HG02610 (cell line): ENCODE results near the gene GPSM1.

Experiments used
- ATAC-seq: cut with Tn5 transposase; IDR thresholded peaks from one replicate; pipeline ENCODE4 v1.9.1; 2021; ENCODE audit warnings: mild to moderate bottlenecking, moderate library complexity; ENCODE audit not compliant: unreplicated experiment

GPSM1 gene

GRCh38 chr9:136331030-136331429 is 3.7 kb downstream of the GPSM1 start:
- no peak for ATAC-seq

GRCh38 chr9:136331556-136332481 is 4.5 kb downstream of the GPSM1 start:
- ATAC-seq, result no peak

DNA sequence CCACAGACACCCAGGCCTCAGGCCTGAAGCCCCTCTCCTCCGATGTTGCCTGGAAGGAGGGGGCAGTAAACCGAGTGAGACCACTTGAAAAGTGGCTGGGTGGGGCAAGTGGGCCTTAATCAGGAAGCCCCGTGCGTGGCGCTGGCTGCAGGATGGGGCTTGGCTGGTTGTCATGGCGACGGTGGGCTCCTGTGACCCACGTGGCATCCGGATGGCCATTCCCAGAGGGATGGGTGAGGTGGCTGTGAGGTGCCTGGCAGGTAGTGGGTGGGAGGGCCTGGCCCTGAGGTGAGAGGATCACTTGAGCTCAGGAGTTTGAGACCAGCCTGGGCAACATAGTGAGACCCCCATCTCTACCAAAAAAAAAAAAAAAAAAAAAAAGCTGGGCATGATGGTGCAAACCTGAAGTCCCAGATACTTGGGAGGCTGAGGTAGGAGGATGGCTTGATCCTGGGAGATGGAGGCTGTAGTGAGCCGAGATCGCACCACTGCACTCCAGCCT is 5.2 kb downstream of the GPSM1 start:
- no peak for ATAC-seq

- no peak for ATAC-seq
Measured at GRCh38 chr9:136333045-136333444, 5.7 kb downstream of the GPSM1 start.

DNA sequence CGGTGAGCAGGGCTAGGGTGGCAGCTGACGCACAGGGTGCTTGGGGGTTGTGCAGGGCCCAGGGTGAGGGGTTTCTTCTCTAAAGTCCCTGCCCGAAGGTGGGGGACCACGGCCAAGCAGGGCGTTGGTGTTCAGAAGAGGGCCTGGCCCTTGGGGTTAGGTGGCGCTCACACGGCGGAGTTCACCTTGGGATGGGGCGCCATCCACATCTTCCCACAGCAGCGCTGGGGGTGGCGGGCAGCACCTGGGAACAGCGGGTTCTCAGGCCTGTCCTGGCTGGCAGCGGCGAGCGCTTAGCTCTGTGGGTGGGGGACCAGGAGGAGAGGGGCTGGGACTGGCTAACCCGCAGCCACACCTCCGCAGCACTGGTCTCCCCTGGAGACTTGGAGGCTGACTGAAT is 6.1 kb downstream of the GPSM1 start:
- no peak for ATAC-seq

DNA sequence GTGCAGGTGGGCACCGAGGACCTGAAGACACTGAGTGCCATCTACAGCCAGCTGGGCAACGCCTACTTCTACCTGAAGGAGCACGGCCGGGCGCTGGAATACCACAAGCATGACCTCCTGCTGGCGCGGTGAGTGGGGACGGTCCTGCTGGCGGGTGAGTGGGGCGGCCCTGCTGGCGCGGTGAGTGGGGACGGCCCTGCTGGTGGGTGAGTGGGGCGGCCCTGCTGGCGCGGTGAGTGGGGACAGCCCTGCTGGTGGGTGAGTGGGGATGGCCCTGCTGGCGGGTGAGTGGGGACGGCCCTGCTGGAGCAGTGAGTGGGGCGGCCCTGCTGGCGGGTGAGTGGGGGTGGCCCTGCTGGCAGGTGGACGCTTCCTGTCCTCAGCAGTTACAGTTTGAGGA is 7.2 kb downstream of the GPSM1 start:
- no peak for ATAC-seq

DNA sequence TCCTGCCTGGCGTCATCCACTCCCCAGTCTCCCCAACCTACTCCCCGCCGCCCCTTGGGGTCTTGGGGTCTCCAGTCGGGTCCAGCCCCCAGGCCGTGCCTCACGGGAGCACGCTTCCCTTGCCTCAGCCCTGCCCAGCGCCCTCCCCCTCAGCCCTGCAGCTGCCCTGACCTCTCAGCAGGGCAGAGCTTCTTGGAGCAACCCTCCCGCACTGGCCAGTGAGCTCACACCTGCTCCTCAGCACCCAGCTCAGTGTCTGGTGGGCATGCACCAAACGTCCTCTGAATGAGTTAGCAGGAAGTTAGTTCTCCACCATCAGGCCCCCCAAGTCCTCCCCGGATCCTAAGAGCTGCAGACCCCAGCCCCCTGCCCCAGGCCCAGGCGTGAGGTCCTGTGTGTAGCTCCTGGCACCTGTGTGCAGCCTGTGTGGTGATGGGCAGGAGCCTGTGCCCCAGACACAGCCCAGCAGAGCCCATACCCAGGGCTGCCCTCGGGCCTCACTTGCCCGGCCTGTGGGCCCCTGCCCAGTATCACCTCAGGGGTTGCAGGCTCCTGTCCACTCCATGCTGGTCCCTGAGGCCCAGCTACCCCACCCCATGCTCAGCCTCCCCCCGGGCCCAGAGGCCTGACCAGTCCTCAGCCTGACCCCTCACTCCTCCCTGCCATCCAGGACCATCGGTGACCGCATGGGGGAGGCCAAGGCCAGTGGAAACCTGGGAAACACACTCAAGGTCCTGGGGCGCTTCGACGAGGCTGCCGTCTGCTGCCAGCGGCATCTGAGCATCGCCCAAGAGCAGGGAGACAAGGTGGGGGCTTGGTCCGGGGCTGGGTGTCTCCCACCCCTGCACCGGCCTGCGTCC is 8.2 kb downstream of the GPSM1 start:
- no peak for ATAC-seq

- ATAC-seq, result no peak
Measured at GRCh38 chr9:136336156-136336870, 9.0 kb downstream of the GPSM1 start.

DNA sequence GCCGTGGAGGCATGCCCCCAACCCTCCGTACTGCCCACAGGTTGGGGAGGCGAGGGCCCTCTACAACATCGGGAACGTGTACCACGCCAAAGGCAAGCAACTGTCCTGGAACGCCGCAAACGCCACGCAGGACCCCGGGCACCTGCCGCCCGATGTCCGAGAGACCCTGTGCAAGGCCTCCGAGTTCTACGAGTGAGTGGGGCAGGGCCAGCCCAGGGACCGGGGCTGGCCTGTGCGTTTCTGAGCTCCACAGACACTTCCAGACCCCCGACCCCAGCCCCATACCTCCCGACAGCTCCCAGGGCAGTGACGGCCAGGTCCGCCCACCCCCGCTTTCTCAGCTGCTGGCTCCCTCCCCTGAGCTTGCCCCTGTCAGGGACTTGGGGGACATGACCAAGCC is 9.5 kb downstream of the GPSM1 start:
- no peak for ATAC-seq

DNA sequence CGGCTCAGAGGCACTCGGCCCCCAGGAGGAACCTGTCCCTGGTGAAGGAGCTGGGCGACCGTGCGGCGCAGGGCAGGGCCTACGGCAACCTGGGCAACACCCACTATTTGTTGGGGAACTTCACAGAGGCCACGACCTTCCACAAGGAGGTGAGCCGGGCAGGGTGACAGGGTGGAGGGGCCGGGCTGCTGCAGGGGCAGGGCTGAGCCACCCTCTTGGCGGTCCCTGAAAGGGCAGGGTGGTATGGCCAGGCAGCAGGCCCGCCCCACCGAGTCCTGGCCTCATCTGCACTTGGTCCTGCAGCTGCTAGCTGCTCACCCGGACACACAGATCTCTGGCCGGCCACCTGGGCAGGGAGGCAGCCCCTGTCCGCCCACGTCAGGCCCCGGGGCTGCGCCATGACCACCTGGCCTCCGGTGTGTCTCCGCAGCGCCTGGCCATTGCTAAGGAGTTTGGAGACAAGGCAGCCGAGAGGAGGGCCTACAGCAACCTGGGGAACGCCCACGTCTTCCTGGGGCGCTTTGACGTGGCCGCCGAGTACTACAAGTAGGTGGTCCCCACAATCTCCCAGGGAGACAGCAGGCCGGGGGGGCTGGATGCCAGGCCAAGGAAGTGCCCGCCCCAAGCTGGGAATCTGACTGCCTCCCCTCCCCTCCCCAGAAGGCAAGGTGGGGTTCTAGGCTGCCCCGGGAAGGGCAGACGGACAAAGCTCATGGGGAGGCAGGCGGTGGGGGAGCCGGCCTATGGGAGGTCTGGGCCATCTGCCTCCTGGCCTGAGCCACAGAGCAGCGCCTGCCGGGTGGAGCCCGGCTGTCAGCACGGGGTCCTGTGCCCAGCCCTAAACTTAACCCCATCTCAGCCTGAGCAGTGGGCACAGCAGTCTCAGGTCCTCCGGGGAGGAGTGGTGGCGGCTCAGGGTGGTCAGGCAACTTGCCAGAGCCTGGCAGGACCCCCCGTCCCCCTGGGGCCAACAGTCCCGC is 10.4 kb downstream of the GPSM1 start:
- ATAC-seq, result no peak

GRCh38 chr9:136338511-136338910 is 11.2 kb downstream of the GPSM1 start:
- ATAC-seq, result no peak

- ATAC-seq, result no peak
Measured at GRCh38 chr9:136339173-136339957, 12.0 kb downstream of the GPSM1 start.

DNA sequence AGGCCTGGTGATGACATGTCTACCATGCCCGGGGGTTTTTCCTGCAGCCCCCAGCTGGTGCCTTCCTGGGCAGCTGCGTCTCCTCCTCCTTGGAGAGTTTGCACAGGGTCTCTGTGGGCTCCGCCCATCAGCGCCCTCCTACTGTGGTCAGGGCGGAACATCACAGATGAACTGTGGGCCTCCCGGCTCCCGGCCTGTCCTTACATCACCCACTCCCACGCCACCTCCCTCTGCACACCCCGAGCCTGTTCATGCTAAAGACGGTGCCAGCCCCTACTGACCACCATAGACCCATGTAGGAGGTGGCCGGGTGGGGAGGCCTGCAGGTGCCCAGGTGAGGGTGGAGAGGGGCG is 12.6 kb downstream of the GPSM1 start:
- ATAC-seq, result no peak

DNA sequence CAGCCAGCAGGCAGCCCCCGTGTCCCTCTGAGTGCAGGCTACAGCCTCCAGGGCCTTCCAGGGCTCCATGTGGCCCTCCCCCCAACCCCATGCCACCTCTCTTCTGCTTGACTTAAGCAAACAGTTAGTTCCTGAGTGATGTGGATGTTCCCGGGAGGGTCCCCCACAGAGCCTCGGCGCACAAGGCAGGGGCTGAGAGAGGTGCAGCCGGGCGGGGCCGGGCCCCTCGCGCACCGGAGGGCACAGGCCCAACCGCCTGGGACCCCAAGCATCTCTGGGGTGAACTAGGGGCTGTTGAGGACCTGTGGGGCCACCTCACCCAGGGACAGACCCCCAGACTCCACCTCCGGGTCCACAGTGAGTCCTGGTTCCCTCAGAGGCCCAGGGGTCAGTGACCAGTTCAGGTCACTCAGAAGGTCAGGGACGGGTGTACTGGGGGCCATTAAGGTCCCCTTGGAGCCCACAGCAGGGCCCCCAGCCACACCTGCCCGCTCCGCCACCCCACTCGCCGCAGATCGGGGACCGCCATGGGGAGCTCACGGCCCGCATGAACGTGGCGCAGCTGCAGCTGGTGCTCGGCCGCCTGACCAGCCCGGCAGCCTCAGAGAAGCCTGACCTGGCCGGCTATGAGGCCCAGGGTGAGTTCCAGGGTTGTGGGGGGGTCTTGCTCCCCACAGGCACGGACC is 13.2 kb downstream of the GPSM1 start:
- ATAC-seq, result no peak

DNA sequence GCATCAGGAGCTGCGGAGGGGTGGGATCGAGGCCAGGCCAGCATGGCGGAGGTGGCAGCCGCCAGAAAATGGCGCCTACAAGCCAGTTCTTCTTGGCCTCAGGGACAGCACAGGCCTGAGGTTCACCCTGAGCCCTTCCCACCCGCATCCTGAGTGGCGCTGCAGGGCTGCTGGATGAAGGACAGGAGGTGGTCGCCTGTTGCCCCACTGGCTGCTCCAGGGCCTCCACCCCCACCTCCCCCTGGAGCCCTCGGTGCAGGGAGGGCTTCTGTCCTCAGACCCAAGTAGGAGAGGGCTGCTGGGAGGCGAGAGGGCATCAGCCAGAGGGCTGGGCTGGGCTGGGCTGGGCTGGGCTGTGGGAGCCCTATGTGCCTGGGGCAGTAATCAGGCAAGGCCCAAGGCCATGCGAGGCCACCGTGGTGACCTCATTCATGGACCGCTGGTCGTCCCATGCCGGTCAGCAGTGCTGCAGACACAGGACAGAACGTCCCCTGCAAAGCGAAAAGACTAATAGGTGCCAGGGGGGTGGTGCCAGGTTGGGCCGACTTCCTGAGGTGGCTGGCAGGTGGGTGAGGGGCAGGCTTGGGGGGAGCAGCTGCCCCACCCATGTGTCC is 13.8 kb downstream of the GPSM1 start:
- no peak for ATAC-seq

- no peak for ATAC-seq
Measured at GRCh38 chr9:136341769-136342168, 14.4 kb downstream of the GPSM1 start.

DNA sequence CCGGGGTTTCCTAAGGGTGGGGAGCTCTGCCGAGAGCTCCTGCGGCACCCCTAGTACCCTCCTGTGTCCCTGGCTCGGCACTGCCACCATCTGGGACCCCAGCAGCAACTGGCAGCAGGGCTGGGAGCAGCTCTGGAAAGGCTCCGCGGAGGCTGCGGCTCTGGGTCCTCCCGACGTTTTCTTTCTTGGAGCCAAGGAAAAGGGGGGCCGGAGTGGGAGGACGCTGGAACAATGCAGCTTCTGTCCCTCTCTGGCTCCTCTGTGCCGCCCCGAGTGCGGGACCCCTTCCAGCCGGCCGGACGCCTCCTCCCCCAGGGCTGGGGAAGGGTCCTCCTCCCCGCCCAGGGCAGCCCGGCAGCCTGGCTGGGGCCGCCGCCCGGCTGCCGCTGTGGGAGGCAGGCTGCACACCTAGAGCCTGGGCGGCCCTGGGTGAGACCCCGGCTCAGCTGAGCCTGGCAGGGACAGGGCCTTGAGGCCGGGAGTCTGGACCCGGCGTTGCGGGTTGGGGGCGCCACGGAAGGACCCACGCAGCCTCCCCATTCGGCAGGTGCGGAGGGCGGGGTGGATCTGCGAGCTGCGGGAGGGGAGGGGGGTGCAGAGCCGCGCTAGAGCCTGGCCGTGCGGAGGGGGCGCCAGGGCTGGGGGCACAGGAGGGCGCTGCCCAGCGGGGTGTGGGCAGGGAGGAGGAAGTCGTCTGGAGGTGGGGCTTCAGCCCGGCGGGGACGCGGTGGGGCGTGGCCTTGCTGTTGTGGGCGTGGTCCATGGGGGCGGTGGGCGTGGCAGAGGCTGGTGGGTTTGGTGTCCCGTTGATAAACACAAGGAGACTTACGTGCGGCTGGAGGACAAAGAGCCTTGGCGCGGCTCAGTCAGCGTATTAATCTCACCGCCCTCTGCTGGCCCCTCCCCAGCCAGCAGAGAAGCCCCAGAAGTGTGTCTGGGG is 15.1 kb downstream of the GPSM1 start:
- no peak for ATAC-seq
